Left hindlimb (tissue), 1 donor: ENCODE data around the gene CALHM3.
A peak's percentile ranks its signal among the peaks of the same experiment; 100 is the strongest.
"Not testable (repeated sequence)": the region's sequence is repeated elsewhere in the genome, so short reads cannot be mapped to it uniquely, and the experiment has no call there.

Source experiments
- DNase-seq: peaks from one replicate; pipeline ENCODE4 v3.0.0-alpha.2; 2018

Gene CALHM3

GRCh38 chr10:103501186-103501585 is 22.1 kb upstream of the CALHM3 start:
- no peak for DNase-seq

- DNase-seq: no peak
These were observed 21.4 kb upstream of the CALHM3 start for GRCh38 chr10:103500481-103500880.

- DNase-seq: no peak
These were observed 20.8 kb upstream of the CALHM3 start for GRCh38 chr10:103499881-103500280.

GRCh38 chr10:103498936-103499638 is 20.0 kb upstream of the CALHM3 start:
- no peak for DNase-seq

GRCh38 chr10:103497161-103497915 is 18.3 kb upstream of the CALHM3 start:
- no peak for DNase-seq

- no peak for DNase-seq
These were observed 16.3 kb upstream of the CALHM3 start for GRCh38 chr10:103495321-103495720.

- DNase-seq: no peak
These were observed 15.2 kb upstream of the CALHM3 start for GRCh38 chr10:103493916-103494877.

- DNase-seq: peak; percentile 67
These were observed 14.4 kb upstream of the CALHM3 start, which contains the start of gene NEURL1 for GRCh38 chr10:103493362-103493915. Gene NEURL1 (plus strand): TSS chr10:103493705. CDS start chr10:103494388, 683 bp downstream.

GRCh38 chr10:103492655-103493261 is 13.7 kb upstream of the CALHM3 start:
- no peak for DNase-seq

GRCh38 chr10:103491729-103492364 is 12.8 kb upstream of the CALHM3 start:
- peak; percentile 59 for DNase-seq

GRCh38 chr10:103490986-103491314 is 11.9 kb upstream of the CALHM3 start:
- no peak for DNase-seq

GRCh38 chr10:103487410-103487708 is 8.3 kb upstream of the CALHM3 start:
- no peak for DNase-seq

GRCh38 chr10:103486635-103487409 is 7.8 kb upstream of the CALHM3 start:
- not testable (repeated sequence) for DNase-seq

GRCh38 chr10:103481974-103482531 is 3.0 kb upstream of the CALHM3 start:
- no peak for DNase-seq

GRCh38 chr10:103480521-103480920 is 1.5 kb upstream of the CALHM3 start:
- DNase-seq: no peak

- no peak for DNase-seq
These were observed 369 bp downstream of the CALHM3 start for GRCh38 chr10:103478671-103479070.

- DNase-seq: no peak
These were observed 2.8 kb downstream of the CALHM3 start for GRCh38 chr10:103476046-103476768.

- DNase-seq: no peak
These were observed 3.6 kb downstream of the CALHM3 start for GRCh38 chr10:103475437-103475836.

- DNase-seq: no peak
These were observed 5.0 kb downstream of the CALHM3 start for GRCh38 chr10:103474077-103474476.

- no peak for DNase-seq
These were observed 5.8 kb downstream of the CALHM3 start for GRCh38 chr10:103473261-103473671.
